Tibial artery (tissue), 4 donors: ENCODE results near the gene DCAF4.
A peak's percentile ranks its signal among the peaks of the same experiment; 100 is the strongest.
"Not testable (repeated sequence)": the region's sequence is repeated elsewhere in the genome, so short reads cannot be mapped to it uniquely, and the experiment has no call there.

Experiments
- DNase-seq, 2 donors: peaks; one replicate each; pipeline ENCODE4 v3.0.0-alpha.2; 2019
- H3K27ac ChIP-seq, 2 donors: fragments of 200-600 bp; sonication (generic) in 1 of 2; 1 replicate in 1 of 2; 2 replicates in 1 of 2; pipeline ENCODE4 v1.5.1; 2018 to 2019; ENCODE audit warnings: mild to moderate bottlenecking in 1 of 2
- H3K27me3 ChIP-seq, 2 donors: fragments of 200-600 bp; sonication (generic) in 1 of 2; one replicate each; pipeline versions ENCODE4 v1.5.1 to v1.6.0; 2016 to 2019
- H3K36me3 ChIP-seq, 3 donors: fragments of 200-600 bp; sonication (generic) in 2 of 3; one replicate each; pipeline ENCODE4 v1.5.1; 2016 to 2019; ENCODE audit warnings: mild to moderate bottlenecking in 2 of 3
- H3K4me1 ChIP-seq, 4 donors: fragments of 200-600 bp; sonication (generic) in 2 of 4; 1 replicate in 3 of 4; 2 replicates in 1 of 4; pipeline ENCODE4 v1.5.1; 2016 to 2019
- H3K4me3 ChIP-seq, 2 donors: fragments of 200-600 bp; sonication (generic) in 1 of 2; 1 replicate in 1 of 2; 2 replicates in 1 of 2; pipeline ENCODE4 v1.5.1; 2018 to 2019; ENCODE audit warnings: mild to moderate bottlenecking in 2 of 2
- H3K9me3 ChIP-seq, 3 donors: fragments of 200-600 bp; sonication (generic) in 1 of 3; one replicate each; pipeline ENCODE4 v1.5.1; 2016 to 2019
- CTCF ChIP-seq, 2 experiments: fragments of 200-600 bp in 1 of 2; fragments of 450-650 bp in 1 of 2; IDR thresholded peaks; one replicate each; pipeline ENCODE4 v1.5.1; 2017 to 2019; ENCODE audit warnings: antibody characterized with exemption in 2 of 2, mild to moderate bottlenecking in 1 of 2, moderate library complexity in 1 of 2
- intact Hi-C: fragments of 100-400 bp; cut with DNase I; formaldehyde crosslinking; loops from one replicate; pipeline ENCODE4 v1.15.0; 2023; ENCODE audit warnings: low total_unique reads

The DCAF4 gene

GRCh38 chr14:72945356-72946027 is 19.2 kb downstream of the DCAF4 start:
- Histone ChIP-seq H3K4me1 (no peaks in the 10 kb centered on the region), H3K4me3 (no peak overlapping the region), H3K27ac (no peak overlapping the region), H3K9me3 (no peaks in the 10 kb centered on the region), H3K27me3 (no peaks in the 10 kb centered on the region), H3K36me3 (peaks cover 46 to 87% (median 67%) of the 10 kb centered on the region in 3 donors)
- DNase-seq = no peak
- TF ChIP-seq CTCF (IDR thresholded peaks at IDR 0.05) = no peak
- intact Hi-C loops = no loop called here

DNA sequence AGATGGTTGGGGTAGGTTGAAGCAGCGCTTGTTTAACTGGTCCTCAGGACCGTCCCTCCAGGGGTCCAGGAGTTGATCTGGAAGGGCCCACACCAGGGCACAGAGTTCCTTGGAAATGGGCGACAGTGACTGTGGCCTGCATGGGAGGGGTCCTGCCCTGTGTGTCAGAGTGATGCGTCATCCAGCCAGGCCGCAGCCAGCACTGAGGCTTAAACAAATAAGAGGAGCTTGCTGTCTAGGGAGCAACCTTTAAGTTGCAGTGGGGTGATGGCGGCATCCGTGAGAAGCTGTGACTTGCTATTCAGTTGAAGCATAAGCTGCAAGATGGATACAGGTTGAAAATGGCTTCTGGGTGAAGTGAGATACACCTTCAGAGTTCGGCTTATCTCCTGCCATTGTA is 20.2 kb downstream of the DCAF4 start:
- Histone ChIP-seq H3K36me3 (peaks cover 38 to 87% (median 58%) of the 10 kb centered on the region in 3 donors), H3K27me3 (no peaks in the 10 kb centered on the region), H3K4me1 (no peaks in the 10 kb centered on the region), H3K27ac (no peak overlapping the region), H3K9me3 (no peaks in the 10 kb centered on the region), H3K4me3 (no peak overlapping the region)
- no peak for TF ChIP-seq CTCF (IDR thresholded peaks at IDR 0.05)
- DNase-seq = no peak
- intact Hi-C loops = no loop called here

GRCh38 chr14:72947366-72948160 is 21.3 kb downstream of the DCAF4 start:
- intact Hi-C loops = loop anchor here (2.0 kb wide), 1 partner anchor 431 kb away; no protein-coding TSS in a partner anchor
- no peak for DNase-seq
- no peak for TF ChIP-seq CTCF (IDR thresholded peaks at IDR 0.05)
- no peaks in the 10 kb centered on the region for H3K9me3 ChIP-seq
- no peak overlapping the region for H3K4me3 ChIP-seq
- no peak overlapping the region for H3K27ac ChIP-seq
- H3K27me3 ChIP-seq = no peaks in the 10 kb centered on the region
- H3K4me1 ChIP-seq = no peaks in the 10 kb centered on the region
- peaks cover 35 to 86% (median 47%) of the 10 kb centered on the region in 3 donors for H3K36me3 ChIP-seq

DNA sequence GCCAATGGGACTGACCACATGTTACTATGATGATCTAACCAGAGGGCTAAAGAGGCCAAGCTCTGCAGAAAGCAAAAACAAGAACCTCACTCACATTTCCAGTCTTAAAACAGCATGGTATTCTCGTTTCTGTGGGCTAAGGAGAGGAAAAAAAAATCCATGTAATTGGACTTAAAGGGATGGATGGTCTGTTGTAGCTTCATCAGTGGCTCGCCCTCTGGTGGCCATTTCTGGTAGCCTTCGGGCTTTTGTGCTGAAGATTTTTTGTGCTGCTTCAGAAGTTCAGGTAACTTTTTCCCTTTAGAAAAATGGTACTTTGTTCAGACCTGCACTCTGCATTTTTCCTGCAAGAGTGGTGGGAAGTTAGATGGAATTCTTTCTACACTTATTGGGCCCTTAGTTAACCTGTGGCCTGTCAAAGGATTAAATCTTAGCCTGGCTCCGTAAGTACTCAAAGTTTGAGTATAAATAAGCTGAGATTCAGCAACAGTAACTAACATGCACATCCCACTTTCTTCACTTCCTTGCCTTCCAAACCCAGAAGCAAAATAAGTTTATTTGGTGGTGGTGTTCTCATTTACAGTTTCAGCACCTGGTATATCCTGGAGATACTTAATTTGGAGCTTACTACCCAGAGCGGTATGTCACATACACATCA is 22.3 kb downstream of the DCAF4 start:
- intact Hi-C loops = loop anchor here (2.0 kb wide), 1 partner anchor 432 kb away; no protein-coding TSS in a partner anchor
- DNase-seq = peak; percentile 63 to 79
- H3K27ac ChIP-seq = no peak overlapping the region
- H3K4me3 ChIP-seq = no peak overlapping the region
- TF ChIP-seq CTCF (IDR thresholded peaks at IDR 0.05) = peak; percentile 76 to 89
- H3K36me3 ChIP-seq = peaks cover 25 to 76% (median 37%) of the 10 kb centered on the region in 3 donors
- no peaks in the 10 kb centered on the region for H3K9me3 ChIP-seq
- no peaks in the 10 kb centered on the region for H3K27me3 ChIP-seq
- no peaks in the 10 kb centered on the region for H3K4me1 ChIP-seq

DNA sequence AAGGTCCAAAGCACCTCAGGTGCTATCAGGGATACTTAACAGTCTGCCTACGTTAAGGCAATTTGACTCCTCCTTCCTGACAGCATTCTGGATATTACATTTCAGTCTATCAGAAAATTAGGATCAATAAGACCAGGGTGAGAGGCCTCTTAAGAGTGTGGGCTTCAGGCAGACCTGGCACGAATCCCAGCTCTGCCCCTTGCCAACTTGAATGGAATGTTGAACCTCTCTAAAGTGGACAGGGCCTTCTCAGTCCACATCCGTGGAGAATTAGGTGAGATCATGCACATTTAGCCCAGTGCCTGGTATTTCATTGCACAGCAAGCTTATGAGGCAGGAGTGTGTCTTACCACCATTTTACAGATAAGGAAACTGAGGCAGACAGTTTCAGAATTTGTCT is 25.9 kb downstream of the DCAF4 start:
- Histone ChIP-seq H3K4me1 (no peaks in the 10 kb centered on the region), H3K27me3 (no peaks in the 10 kb centered on the region), H3K4me3 (no peak overlapping the region), H3K27ac (no peak overlapping the region), H3K36me3 (peaks cover 35 to 74% (median 38%) of the 10 kb centered on the region in 3 donors), H3K9me3 (no peaks in the 10 kb centered on the region)
- intact Hi-C loops = no loop called here
- DNase-seq = no peak
- TF ChIP-seq CTCF (IDR thresholded peaks at IDR 0.05) = no peak

- H3K9me3 ChIP-seq, H3K4me3 ChIP-seq, intact Hi-C loops, H3K27ac ChIP-seq, H3K4me1 ChIP-seq, DNase-seq, H3K27me3 ChIP-seq: not testable (repeated sequence)
- H3K36me3 ChIP-seq = peaks cover 43 to 86% (median 53%) of the 10 kb centered on the region in 3 donors
Observed at GRCh38 chr14:72956741-72957140, 30.5 kb downstream of the DCAF4 start.
